T-cell (primary cell): ENCODE results near the gene EPG5. TPM values are rescaled to one million over a fixed set of nuclear protein-coding genes. Genes with fewer than 3 reads are reported as not detected.

Source experiments
- ATAC-seq, 4 experiments: fragments of 200-7000 bp in 3 of 4; fragments of 150-1000 bp in 1 of 4; cut with Tn5 transposase; replicated peaks in 1 of 4; 1 replicate in 3 of 4; 2 replicates in 1 of 4; pipeline ENCODE4 v1.10.0; 2021; ENCODE audit warnings: moderate library complexity in 3 of 4, mild to moderate bottlenecking in 2 of 4, moderate number of reproducible peaks in 1 of 4
- CTCF ChIA-PET, 2 donors: fragments of 300-600 bp; sonication (Branson Sonifier 250); formaldehyde crosslinking; loops; one replicate each; lab custom pipeline; 2022; ENCODE audit warnings: antibody characterized with exemption in 2 of 2; lab: Charles Lee
- POLR2A ChIA-PET, 2 donors: fragments of 300-600 bp; sonication (Branson Sonifier 250); formaldehyde crosslinking; loops; one replicate each; lab custom pipeline; 2022; ENCODE audit warnings: antibody characterized with exemption in 2 of 2; lab: Charles Lee
- DNase-seq, 35 experiments: peaks; one replicate each; pipeline versions ENCODE4 v3.0.0 to v3.0.0-alpha.2; 2013 to 2023
- H3K27ac ChIP-seq: one replicate; pipeline ENCODE4 v1.5.1; 2013; ENCODE audit warnings: low read length
- H3K27me3 ChIP-seq, 2 experiments: replicated peaks in 1 of 2; 1 replicate in 1 of 2; 2 replicates in 1 of 2; pipeline versions ENCODE4 v1.6.1 to v1.7.0; 2013; ENCODE audit warnings: low read length in 1 of 2, mixed read lengths in 1 of 2; ENCODE audit not compliant: control insufficient read depth in 2 of 2, insufficient read depth in 2 of 2; ENCODE audit errors: extremely low read depth in 1 of 2
- H3K36me3 ChIP-seq, 2 donors: 1 replicate in 1 of 2; 2 replicates in 1 of 2; pipeline versions ENCODE4 v1.6.1 to v1.7.0; 2013; ENCODE audit warnings: low read length in 1 of 2; ENCODE audit not compliant: control insufficient read depth in 2 of 2, insufficient read depth in 1 of 2; ENCODE audit errors: extremely low read depth in 1 of 2
- H3K4me1 ChIP-seq, 2 experiments: 1 replicate in 1 of 2; 2 replicates in 1 of 2; pipeline versions ENCODE4 v1.6.1 to v1.7.0; 2013; ENCODE audit warnings: low read length in 2 of 2, mixed read lengths in 1 of 2; ENCODE audit not compliant: insufficient read depth in 2 of 2, control insufficient read depth in 1 of 2; ENCODE audit errors: extremely low read depth in 1 of 2
- H3K4me3 ChIP-seq, 2 donors: 1 replicate in 1 of 2; 2 replicates in 1 of 2; pipeline versions ENCODE4 v1.5.1 to v1.7.0; 2013; ENCODE audit warnings: mild to moderate bottlenecking in 2 of 2, low read length in 1 of 2, moderate library complexity in 1 of 2; ENCODE audit not compliant: control insufficient read depth in 1 of 2; ENCODE audit errors: extremely low read depth in 1 of 2
- H3K9me3 ChIP-seq: 2 replicates; pipeline ENCODE4 v1.7.0; 2013
- H3K27ac Mint-ChIP-seq, 2 donors: one replicate each; pipeline ENCODE4 v1.8.0; 2020 to 2021; ENCODE audit warnings: mild to moderate bottlenecking in 2 of 2, mixed read lengths in 2 of 2
- H3K27me3 Mint-ChIP-seq, 2 donors: one replicate each; pipeline ENCODE4 v1.8.0; 2021 to 2022; ENCODE audit warnings: mixed read lengths in 2 of 2
- H3K36me3 Mint-ChIP-seq: one replicate; pipeline ENCODE4 v1.8.0; 2021; ENCODE audit warnings: mixed read lengths
- H3K4me1 Mint-ChIP-seq, 3 donors: one replicate each; pipeline ENCODE4 v1.8.0; 2020 to 2022; ENCODE audit warnings: mixed read lengths in 3 of 3, mild to moderate bottlenecking in 1 of 3
- H3K4me3 Mint-ChIP-seq, 3 donors: one replicate each; pipeline ENCODE4 v1.8.0; 2020 to 2022; ENCODE audit warnings: mild to moderate bottlenecking in 3 of 3, mixed read lengths in 3 of 3, moderate library complexity in 3 of 3
- H3K9me3 Mint-ChIP-seq, 3 donors: one replicate each; pipeline ENCODE4 v1.8.0; 2020 to 2022; ENCODE audit warnings: mixed read lengths in 3 of 3
- WGBS: methylation state at CpG from one replicate; pipeline ENCODE4 v1.1.5; 2013; ENCODE audit warnings: missing lambda C conversion rate; ENCODE audit not compliant: insufficient coverage; 5-methylcytosine and 5-hydroxymethylcytosine counted together
- total RNA-seq, 35 experiments: library from RNA in 6 of 35; stranded (reverse) in 6 of 35; fragments of 120-200 nt in 1 of 35; gene quantifications; one replicate each; pipeline versions ENCODE4 v1.2.1 to v1.2.4 and lab custom pipeline; 2013 to 2026

Gene EPG5
- total RNA-seq, 5 donors from 2014 or later (not counting 1 experiment from before 2014, with no cell fraction given), result 39.2 to 54.4 (median 42.6) TPM

- Histone ChIP-seq H3K27me3 (no peaks in the 10 kb centered on the region), H3K4me3 (no peak overlapping the region), H3K27ac (no peak overlapping the region), H3K9me3 (no peaks in the 10 kb centered on the region), H3K36me3 (peaks cover 0 to 36% of the 10 kb centered on the region in 2 donors), H3K4me1 (peaks cover 10 to 18% of the 10 kb centered on the region in 2 experiments)
- H3K9me3 Mint-ChIP-seq, result no peaks in the 10 kb centered on the region
- 100% methylated on average over 1 of the region's 2 CpGs for WGBS
- POLR2A ChIA-PET, result no interaction called here
- no peak for DNase-seq
- H3K4me3 Mint-ChIP-seq, result no peak overlapping the region
- ATAC-seq, result no peak
- H3K27ac Mint-ChIP-seq, result no peak overlapping the region
- H3K27me3 Mint-ChIP-seq, result no peaks in the 10 kb centered on the region
- H3K4me1 Mint-ChIP-seq, result peaks cover 56 to 67% (median 64%) of the 10 kb centered on the region in 3 donors
- CTCF ChIA-PET, result no interaction called here
- H3K36me3 Mint-ChIP-seq, result peaks cover 50% of the 10 kb centered on the region
Observed at GRCh38 chr18:45958027-45958426, 9.1 kb downstream of the EPG5 start.

GRCh38 chr18:45957100-45957499 lies 10.0 kb downstream of the EPG5 start:
- H3K27ac Mint-ChIP-seq, result no peak overlapping the region

GRCh38 chr18:45954070-45954934 lies 12.8 kb downstream of the EPG5 start:
- DNase-seq (no peak), ATAC-seq (no peak)
- Mint-ChIP-seq H3K27me3 (no peaks in the 10 kb centered on the region), H3K27ac (no peak overlapping the region), H3K4me1 (peaks cover 39 to 52% (median 40%) of the 10 kb centered on the region in 3 donors), H3K4me3 (no peak overlapping the region), H3K36me3 (peaks cover 66% of the 10 kb centered on the region), H3K9me3 (no peaks in the 10 kb centered on the region)
- CTCF ChIA-PET, result interaction anchor here in 1 of 2 donors (0.7 kb wide), 1 partner anchor 121 kb away, joined by 3 read pairs; no protein-coding TSS in a partner anchor
- Histone ChIP-seq H3K4me3 (no peak overlapping the region), H3K36me3 (peaks cover 2 to 59% of the 10 kb centered on the region in 2 donors), H3K9me3 (no peaks in the 10 kb centered on the region), H3K4me1 (peaks cover 0 to 7% of the 10 kb centered on the region in 2 experiments), H3K27ac (no peak overlapping the region), H3K27me3 (no peaks in the 10 kb centered on the region)
- POLR2A ChIA-PET, result no interaction called here
- 98% methylated on average over 6 of the region's 7 CpGs for WGBS

More at GRCh38 chr18:45957100-45957499, 10.0 kb downstream of the EPG5 start:
- no peaks in the 10 kb centered on the region for H3K9me3 Mint-ChIP-seq
- no peaks in the 10 kb centered on the region for H3K27me3 Mint-ChIP-seq
- ChIA-PET POLR2A (no interaction called here), CTCF (no interaction called here)
- H3K4me1 Mint-ChIP-seq, result peaks cover 53 to 61% (median 60%) of the 10 kb centered on the region in 3 donors
- Histone ChIP-seq H3K4me1 (peaks cover 3 to 16% of the 10 kb centered on the region in 2 experiments), H3K9me3 (no peaks in the 10 kb centered on the region), H3K27ac (no peak overlapping the region), H3K4me3 (no peak overlapping the region), H3K36me3 (peaks cover 0 to 42% of the 10 kb centered on the region in 2 donors), H3K27me3 (no peaks in the 10 kb centered on the region)
- DNase-seq (no peak), ATAC-seq (no peak)
- peaks cover 53% of the 10 kb centered on the region for H3K36me3 Mint-ChIP-seq
- H3K4me3 Mint-ChIP-seq, result no peak overlapping the region

- CTCF ChIA-PET, result no interaction called here
- peaks cover 17 to 35% (median 22%) of the 10 kb centered on the region in 3 donors for H3K4me1 Mint-ChIP-seq
- no peaks in the 10 kb centered on the region for H3K27me3 Mint-ChIP-seq
- DNase-seq, result no peak
- Histone ChIP-seq H3K36me3 (peaks cover 8 to 88% of the 10 kb centered on the region in 2 donors), H3K27me3 (no peaks in the 10 kb centered on the region), H3K4me3 (no peak overlapping the region), H3K4me1 (no peaks in the 10 kb centered on the region), H3K27ac (no peak overlapping the region), H3K9me3 (no peaks in the 10 kb centered on the region)
- WGBS, result no CpG with 5 or more reads among the region's 4 CpGs
- no peak overlapping the region for H3K4me3 Mint-ChIP-seq
- H3K36me3 Mint-ChIP-seq, result peaks cover 93% of the 10 kb centered on the region
- H3K27ac Mint-ChIP-seq, result no peak overlapping the region
- POLR2A ChIA-PET, result interaction anchor here in 1 of 2 donors (0.9 kb wide), 1 partner anchor 11 kb away, joined by 3 read pairs; no protein-coding TSS in a partner anchor
- no peak for ATAC-seq
- no peaks in the 10 kb centered on the region for H3K9me3 Mint-ChIP-seq
Observed at GRCh38 chr18:45951016-45951714, 16.0 kb downstream of the EPG5 start.

- Histone ChIP-seq H3K27me3 (no peaks in the 10 kb centered on the region), H3K27ac (no peak overlapping the region), H3K36me3 (peaks cover 13 to 93% of the 10 kb centered on the region in 2 donors), H3K4me1 (no peaks in the 10 kb centered on the region), H3K9me3 (no peaks in the 10 kb centered on the region), H3K4me3 (no peak overlapping the region)
- Mint-ChIP-seq H3K27ac (no peak overlapping the region), H3K27me3 (no peaks in the 10 kb centered on the region), H3K4me1 (no peaks in the 10 kb centered on the region), H3K9me3 (no peaks in the 10 kb centered on the region), H3K36me3 (peaks cover 86% of the 10 kb centered on the region), H3K4me3 (no peak overlapping the region)
- DNase-seq (no peak), ATAC-seq (no peak)
- ChIA-PET POLR2A (no interaction called here), CTCF (interaction anchor here in 1 of 2 donors (0.7 kb wide), 1 partner anchor 162 kb away, joined by 3 read pairs; no protein-coding TSS in a partner anchor)
- no CpG with 5 or more reads among the region's 5 CpGs for WGBS
Observed at GRCh38 chr18:45945669-45946068, 21.5 kb downstream of the EPG5 start.

GRCh38 chr18:45940724-45941123 lies 26.4 kb downstream of the EPG5 start:
- Histone ChIP-seq H3K27me3 (no peaks in the 10 kb centered on the region), H3K4me1 (peaks cover 0 to 13% of the 10 kb centered on the region in 2 experiments), H3K27ac (no peak overlapping the region), H3K4me3 (no peak overlapping the region), H3K36me3 (peaks cover 12 to 68% of the 10 kb centered on the region in 2 donors), H3K9me3 (no peaks in the 10 kb centered on the region)
- Mint-ChIP-seq H3K4me3 (no peak overlapping the region), H3K27me3 (no peaks in the 10 kb centered on the region), H3K4me1 (peaks cover 7 to 23% (median 8%) of the 10 kb centered on the region in 3 donors), H3K27ac (no peak overlapping the region), H3K9me3 (no peaks in the 10 kb centered on the region), H3K36me3 (peaks cover 66% of the 10 kb centered on the region)
- no peak for DNase-seq
- 86% methylated on average over 2 of the region's 2 CpGs for WGBS
- ChIA-PET POLR2A (no interaction called here), CTCF (interaction anchor here in 1 of 2 donors (0.5 kb wide), 1 partner anchor 12 kb away, joined by 3 read pairs; no protein-coding TSS in a partner anchor)
- ATAC-seq, result no peak
